Kasumi-1 (cell line): Measurements from ENCODE around the gene FADS6.

Experiments
- DNase-seq, 2 experiments: peaks; one replicate each; lab custom pipeline; 2025; lab: John Stamatoyannopoulos, UW

Gene FADS6

DNA sequence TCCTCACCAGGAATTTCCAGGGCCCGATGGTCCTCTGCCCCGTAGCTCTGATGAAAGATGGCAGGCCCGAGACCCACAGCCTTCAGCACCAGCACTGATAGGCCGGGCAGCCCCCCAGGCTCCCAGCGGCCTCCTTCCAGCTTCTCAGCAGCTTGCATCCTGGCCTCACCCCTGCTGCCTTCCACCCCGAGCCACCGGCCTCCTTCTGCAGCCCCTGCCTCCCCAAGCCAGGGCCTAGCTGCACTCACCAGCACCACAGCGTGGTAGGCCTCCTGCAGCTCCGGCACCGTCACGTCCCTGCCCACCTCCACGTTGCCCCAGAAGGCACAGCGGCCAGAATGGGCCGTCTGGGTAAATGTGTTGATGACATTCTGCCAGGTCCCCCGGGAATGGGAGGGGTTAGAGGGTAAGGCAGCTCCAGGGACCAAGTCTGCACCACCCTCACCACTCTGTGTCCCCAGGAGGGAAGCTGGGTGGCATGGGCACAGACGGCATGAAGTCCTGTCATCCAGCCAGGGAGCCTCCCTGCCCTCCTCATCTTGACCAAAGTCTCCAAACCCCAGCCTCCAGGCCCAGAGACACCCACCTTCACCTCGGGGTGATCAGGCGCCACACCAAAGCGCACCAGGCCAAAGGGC lies 27.1 kb downstream of the FADS6 start:
- no peak for DNase-seq

DNA sequence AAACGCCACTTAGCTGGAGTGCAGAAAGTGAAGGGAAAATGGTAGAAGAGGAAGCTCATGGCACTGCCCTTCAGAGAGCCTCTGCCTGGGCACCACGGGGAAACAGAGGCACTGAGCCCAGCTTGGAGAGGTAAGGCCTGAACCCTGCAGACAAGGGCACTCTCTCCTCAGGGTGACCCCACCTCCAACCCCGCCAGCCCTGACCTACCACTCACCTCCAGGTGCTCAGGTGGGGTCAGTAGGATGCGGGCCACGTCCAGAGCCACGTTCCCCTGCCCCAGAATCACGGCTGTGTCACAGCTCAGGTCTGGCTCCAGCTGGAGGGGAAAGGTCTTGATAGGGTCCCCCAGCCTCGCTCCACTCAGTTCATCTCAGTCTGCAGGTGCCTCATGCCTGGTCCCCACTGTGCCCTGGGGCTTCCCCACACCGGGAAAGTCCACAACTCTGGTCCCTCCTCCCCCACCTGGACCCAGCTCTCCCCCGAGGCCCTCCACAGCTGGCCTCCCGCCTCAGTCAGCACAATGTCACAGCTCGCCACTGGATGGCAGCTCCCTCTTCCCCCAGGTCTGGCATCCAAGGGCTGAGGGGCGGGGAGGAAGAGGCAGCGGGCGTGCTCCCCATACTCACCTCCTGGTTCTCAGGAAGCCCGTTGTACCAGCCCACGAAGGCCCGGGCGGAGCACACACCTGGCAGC lies 27.8 kb downstream of the FADS6 start:
- peak; percentile 44 to 45 for DNase-seq

DNA sequence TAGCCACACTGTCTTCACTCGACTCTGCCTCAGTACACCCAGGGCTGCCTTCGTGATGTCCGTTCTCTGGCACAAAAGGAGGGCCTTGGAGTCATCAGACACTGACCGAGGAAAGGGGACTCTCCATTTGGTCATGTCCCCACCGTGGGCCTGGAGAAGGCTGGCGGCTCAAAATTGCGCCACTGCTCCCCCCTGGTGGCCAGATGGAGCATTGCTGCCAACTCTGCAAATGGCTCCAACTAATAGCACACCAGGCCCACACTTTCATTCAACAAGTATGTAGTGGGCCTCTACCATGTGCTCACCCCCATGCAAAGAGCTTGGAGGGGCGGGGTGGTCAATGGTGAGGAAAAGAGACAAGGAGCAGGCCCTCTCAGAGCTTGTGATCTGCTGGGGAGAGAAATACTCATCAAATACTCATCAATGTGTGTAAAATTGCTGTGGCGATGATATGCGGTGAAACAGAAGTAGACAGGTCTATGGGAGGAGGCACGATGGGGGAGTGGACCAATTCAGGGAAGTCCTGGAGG lies 28.5 kb downstream of the FADS6 start:
- peak; percentile 68 to 71 for DNase-seq

DNA sequence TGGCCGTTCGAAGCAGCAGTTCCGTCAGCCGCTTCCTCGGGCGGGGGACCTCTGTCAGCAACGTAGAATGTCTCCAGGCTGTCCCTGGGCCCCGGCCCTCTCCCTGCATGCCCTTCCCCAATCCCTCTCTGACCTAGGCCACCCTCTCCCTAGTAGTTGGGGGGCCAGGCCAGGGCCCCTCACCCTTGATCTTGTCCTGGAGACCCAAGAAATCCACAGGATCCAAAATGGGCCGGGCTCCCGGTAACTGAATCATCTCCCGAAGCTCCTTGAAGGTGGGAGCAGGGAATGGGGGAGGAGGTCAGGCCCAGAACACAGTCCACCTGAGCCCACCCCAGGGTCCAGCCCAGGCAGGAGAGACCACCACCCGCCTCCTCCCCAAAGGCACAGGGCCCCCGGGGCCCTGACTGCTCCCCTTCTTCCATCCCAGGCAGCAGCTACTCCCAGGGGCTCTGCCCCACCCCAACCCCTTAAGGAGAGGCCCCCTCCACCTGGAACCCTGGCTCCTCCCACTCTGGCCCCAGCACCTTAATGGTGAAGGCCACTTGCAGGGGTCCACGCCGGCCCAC lies 29.1 kb downstream of the FADS6 start:
- no peak for DNase-seq

DNA sequence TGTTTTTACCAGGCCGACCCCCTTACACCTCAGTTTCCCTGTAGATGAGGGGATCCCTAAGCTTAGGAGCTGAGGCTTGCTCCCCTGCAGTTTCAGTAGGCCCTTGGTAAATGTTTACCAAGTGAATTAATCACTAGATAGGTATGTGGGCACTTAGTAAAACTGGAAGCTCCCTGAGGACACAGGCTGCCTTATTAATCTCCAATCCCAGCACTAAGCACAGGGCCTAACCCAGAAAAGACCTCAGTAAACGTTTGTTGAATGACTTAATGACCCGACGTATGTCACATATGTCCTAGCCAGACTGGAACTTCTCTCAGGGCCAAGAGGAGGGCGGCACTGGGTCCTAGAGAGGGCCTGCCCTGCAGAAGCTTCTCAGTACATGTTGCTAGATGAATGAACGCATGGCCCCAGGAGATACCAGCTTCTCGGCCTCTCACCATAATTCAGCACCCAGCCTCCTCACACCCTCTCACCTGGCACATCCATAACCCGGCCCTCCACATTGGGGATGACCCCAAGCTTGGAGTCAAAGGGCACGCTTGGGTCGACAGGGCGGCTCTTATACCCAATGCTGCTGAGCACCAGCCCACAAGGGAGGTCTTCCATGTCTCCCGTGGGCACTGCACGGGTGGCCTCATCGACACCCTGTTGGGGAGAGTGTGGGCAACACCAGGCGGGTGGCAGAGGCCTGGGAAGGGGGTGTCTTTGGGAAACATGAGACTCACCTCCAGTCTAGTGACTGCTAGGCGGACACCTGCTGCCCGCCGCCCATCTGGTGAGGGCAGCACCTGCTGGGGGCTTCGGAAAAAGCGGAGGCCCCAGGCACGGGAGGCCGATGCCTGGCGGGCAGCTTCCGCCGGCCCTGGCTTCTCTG lies 29.8 kb downstream of the FADS6 start:
- DNase-seq: no peak

DNA sequence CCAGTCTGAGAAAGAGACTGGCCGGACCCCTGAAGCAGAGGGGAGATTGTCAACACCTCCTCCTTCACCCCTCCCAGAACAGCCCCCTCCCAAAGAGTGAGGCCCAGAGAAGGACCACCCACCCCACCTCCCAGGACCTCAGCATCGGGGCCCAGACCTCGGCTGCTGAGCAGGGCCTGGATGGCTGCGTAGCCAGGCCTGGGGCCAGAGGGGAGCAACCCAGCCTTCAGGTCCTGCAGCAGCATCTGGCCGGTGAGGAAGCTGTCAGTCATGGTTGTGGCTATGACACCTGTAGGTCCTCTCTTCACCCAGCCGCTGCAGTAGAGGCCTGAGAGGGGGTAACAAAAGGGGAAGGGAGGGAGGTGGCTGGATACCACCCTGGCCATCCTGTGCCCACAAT lies 30.5 kb downstream of the FADS6 start:
- no peak for DNase-seq

DNA sequence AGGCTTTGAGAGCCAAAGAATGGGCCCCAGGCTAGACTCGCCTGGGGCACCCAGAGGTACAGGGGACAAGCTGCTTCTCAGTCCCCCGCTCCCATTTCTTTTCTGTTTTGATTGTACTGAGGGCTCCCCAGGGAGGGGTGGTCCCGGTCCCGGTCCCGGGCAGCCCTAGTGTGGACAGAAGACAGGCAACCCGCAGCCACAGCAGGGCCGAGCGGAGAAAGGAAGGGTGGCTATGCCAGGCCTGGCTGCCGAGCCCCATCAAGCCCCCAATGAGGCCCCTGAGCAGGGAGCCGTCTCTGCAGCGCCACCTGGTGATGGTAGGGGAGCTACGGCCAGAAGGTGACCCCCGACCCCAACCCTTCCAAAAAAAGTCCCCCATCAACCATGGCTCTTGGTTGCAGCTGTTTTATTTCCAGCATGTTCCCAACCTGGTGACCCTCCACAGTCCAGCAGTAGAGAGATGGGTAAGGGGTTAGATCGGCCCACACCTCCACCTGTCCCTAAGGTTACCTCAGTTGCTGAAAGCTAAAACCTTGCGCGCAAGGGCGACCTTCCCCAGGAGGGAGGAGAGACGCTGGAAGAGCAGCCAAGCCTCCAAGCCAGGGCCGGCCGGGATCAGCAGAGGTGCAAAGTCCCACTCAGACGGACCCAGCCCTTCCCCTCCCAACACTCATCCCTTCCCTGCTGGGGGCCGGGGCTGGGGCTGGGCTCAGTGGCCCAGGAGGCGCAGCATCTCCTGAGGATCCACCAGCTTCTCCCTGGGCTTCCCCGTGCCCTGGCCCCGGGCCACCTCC lies 31.1 kb downstream of the FADS6 start:
- DNase-seq: peak; percentile 81 to 83

DNA sequence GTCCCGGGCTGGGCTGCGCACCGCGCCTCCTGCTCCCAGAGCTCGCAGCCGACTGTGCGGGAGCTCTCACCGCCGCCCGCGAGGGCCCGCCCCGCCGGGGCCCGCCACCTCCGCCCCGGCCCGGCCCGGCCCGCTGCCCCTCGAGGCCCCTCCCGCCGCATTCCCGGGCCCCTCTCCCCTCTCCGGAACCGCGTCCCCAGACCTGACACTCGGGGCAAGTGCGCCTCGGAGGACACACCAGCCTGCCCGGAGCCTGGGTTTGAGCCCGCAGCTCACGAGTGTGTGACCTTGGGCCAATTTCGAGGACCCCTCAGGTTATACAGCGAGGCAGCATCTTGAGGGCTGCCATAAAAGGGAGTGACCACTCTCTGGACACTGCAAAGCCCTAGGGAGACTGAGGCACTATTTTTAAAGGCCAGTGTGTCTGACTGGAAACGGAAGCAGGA lies 31.7 kb downstream of the FADS6 start:
- no peak for DNase-seq

DNA sequence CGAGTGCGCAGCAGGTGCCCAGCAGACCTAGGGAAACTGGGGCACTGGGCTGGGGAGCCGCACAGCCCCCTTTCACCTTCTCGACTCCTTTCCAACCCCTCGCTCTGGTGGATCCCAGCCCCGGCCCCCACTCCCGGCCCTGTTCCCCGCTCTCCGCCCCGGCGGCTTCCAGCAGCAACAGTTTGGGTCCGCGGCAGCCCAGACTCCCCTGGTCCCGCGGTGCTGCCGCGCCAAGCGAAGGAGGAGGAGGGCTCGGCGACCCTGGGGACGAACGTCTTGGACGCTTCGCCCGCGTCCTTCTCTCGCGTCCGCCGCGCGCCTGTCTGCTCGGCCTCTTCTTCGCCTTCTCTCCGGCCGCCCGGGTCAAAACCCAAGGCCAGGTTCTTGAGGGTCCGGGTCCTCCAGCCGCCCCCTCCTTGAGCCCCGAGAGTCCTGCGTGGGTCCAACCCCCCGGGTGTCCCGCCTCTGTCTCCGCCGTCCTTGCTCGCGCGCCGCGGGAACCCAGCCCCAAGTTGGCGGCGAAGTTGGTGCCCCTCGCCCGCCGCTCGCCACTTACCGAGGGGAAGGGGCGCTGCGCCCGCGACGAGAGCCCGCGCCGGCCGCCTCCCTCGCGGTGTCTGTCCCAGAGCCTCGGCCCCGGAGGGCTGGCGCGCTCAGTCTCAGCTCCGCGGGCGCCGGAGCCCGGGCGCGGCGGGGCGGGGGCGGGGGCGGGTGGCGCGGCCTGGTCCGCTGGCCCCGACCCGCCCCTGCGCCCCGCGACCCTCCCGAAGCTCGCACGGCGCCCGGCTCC lies 32.4 kb downstream of the FADS6 start:
- DNase-seq: no peak

DNA sequence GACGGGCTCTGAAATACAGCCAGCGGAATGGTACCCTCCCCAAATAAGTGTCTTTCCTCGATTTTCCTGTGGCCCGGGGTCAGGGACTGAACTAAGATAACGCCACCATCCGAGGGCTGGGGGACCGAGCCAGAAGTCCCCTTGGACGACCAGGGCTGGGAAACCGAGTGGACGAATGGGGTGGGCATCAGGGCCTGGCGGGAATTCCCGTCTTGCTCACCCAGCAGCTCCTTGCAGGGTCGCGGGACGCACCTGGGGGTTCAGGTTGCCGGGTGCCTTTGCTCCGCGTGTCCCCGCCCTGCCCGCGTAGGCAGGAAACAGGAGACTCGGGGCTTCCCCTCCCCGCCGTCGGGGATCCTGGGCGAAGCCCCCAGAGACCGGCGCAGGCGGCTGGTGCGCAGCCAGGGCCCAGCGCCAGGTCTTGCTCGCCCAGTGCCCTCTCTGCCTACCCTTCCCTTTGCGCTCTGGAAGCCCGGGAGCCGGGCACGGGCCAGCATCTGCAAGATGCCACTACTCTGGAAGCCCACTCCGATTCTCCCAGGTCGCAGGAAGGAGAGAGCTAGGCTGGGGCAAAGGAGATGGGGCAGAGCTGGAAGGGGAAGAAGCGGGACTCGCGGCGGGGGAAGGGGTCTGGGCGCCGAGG lies 33.1 kb downstream of the FADS6 start:
- peak in 1 of 2 experiments; percentile 54 for DNase-seq

DNA sequence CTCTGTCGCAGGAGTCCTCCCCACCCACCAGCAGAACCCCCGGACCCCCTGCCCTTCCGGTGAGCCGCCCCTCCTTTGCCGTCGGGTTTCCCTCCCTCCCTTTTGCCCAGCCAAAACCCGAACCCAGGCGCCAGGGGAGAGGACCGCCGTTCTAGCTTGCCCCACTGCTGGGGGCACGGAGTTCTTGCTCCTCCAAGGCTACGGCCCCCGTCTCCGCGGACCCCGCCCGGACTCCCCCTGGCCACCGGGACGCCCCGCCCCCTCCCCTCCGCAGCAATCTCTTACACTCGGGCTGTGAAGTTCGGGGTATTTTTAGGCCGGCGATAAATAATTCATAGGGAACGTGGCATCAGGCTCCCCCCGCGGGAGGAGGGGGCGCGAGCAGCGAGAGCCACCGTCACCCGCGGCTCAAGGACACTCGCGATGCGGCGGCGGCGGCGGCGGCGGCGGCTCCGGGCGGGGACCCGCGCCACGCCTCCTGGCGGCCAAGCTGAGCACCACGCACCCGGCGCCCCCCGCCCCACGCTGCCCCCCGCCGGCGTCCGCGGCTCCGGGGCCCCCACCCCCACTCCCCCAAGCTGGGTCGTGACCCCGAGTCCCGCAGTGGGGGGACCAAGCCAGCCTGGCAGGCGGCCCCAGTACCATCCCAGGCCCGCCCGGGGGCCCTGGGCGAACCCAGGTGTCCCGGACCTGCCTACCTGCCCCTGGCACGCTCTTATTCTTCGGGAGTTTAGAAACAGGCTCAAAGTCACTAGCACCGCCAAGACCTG lies 33.8 kb downstream of the FADS6 start, which contains the start of gene GRIN2C:
TSS of gene GRIN2C (minus strand) at position 427 of the 770 bp plus-strand sequence. CDS start 4,793 bp downstream, outside the sequence.
- DNase-seq: no peak

DNA sequence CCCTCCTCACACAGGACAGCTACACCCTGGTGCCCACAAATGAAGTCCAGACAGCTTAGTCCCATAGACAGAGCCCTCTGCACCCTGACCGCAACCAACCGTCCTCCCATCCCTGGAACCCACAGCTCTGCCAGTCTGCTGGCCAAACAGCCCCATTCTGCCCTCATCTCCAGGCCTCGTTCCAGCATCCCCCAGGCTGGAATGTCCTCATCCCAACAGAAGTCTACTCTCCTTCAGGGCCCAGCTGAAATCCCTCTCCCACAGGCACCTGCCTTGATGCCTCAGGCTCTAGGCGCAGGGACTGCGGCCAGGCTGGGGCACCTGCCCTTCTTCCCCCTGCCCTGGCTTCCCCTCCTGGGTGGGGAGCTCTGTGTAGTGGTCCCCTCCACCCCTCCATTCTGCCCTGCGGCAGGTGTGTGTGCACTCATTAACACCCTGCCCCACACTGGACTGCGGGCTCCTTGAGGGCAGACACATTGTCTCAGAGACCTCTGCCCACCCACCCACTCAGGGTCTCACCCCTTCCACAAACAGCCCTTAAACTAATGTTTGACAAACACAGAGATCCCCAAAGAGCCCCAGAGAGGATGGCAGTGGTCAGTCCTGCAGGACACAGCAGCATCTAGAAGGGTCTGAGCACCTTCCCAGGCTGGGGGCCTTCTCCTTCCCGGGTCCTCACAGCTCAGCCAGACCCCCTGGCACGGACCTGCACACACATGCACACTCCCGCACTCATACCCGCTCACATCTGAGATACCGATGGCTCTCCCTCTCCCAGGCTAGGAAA lies 34.6 kb downstream of the FADS6 start:
- DNase-seq: no peak

DNA sequence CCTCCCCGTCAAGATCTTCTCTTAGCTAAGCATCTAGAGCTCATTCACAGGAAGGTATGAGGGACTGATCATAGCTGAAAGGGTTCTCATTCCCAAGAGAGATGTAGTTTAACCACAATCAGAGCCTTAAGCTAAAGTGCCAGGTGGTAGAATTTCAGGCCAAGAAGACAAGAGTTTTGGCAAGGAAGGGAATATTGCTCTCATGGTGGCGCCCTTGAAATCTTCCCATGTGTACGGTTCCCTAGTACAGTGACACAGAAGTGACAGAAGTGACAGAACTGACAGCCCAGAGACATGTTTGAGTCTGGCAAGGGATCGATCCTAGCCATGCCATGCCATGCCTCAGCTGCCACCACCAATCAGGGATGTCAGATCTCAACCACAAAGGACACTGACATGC lies 36.2 kb downstream of the FADS6 start:
- no peak for DNase-seq

DNA sequence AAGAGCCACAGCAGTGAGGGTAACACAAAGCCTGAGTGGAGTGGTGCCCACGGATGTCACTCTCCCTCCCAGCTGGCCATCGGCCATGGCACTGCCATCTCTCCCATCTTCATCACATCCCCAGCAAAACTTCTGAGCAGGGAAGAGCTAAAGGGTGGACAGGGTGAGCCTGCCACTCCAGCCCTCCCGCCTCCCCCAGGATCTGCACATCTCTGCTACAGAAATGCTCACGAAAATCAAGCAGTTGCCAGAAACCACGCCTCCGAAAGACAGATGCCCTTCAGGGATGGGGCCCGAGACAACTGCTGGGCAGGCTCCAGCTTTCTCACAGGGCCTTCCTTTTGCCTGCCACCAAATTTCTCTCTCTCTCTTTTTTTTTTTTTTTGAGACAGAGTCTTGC lies 37.3 kb downstream of the FADS6 start:
- no peak for DNase-seq

DNA sequence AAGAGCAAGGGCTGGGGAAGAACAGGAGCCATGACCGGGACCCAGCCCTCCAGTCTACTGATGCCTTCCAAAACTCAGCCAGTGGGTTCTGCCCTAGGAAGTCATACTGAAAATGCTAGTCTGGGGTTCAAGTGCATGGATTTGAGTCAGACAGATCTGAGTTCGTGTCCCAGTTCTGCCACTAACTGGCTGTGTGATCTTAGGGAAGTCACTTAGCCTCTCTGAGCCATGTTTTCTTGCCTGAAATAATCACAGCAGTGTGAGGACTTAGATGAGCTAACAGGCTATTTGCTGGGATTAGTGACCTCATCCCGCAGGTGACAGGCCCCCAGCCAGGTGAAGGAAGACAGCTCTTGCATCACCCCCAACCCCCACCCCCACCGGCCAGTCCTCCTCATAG lies 38.1 kb downstream of the FADS6 start:
- DNase-seq: no peak

DNA sequence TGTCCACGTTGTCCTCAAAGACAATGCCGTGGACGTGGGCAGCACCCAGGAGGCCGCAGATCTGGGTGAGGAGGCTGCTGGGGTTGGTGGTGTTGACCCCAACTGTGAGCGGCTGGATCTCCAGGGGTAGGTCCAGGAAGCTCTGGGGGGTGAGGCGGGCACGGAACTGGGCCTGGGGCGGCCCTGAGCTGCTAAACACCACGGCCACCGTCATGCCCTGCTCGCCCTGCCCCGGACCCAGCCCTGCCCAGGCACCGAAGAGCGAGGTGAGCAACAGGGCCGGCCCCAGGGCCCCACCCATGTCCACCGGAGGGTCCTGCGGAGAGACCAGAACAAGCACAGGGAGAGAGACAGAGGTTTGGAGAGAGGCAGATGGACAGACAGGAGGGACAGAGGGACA lies 38.6 kb downstream of the FADS6 start:
- no peak for DNase-seq

DNA sequence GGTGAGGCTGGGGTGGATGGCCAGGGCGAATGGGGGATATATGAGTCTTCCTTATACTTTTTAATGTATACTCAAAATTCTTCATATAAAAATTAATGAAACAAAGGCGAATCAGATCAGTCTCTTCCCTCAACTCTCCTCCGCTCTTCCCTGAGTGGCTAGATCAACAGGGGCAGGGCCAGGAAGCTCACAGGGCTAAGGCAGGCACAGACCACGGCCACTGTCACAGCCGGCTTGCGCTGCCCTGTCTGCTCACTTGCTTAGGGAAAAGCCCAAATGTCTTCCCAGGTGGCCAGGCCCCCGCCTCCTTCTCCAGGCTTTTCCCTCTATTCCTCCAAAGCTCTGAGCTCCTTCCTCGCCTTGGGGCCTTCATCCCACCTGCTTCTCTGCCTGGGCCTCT lies 39.8 kb downstream of the FADS6 start:
- DNase-seq: no peak

DNA sequence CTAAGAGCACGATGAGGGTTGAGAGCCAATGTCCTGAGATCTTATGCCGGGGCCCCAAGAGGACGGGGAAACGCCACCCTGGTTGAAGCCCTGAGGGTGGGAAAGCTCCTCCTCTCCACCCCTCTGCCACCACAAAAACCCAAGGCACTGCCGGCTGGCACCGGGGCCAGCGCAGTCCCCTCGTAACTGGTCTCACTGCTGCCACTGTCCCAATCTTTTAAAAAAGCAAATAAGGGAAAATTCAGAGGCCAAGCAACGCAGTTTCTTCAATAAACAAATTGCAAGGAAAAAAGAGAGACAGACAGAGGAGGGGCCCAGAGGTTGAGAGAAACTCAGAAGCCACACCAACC lies 40.4 kb downstream of the FADS6 start:
- DNase-seq: no peak
